Upper lobe of left lung (tissue), 4 donors: Measurements from ENCODE around the gene SEC14L6.

ENCODE experiments used
- CTCF ChIP-seq, 6 experiments: fragments of 450-650 bp in 4 of 6; fragments of 200-600 bp in 2 of 6; sonication (generic) in 2 of 6; IDR thresholded peaks; one replicate each; pipeline ENCODE4 v1.5.1; 2016 to 2019; ENCODE audit warnings: antibody characterized with exemption in 6 of 6
- POLR2A ChIP-seq, 4 donors: fragments of 450-650 bp; IDR thresholded peaks; one replicate each; pipeline ENCODE4 v1.5.1; 2016 to 2017; ENCODE audit warnings: antibody characterized with exemption in 4 of 4, mild to moderate bottlenecking in 2 of 4
- POLR2AphosphoS5 ChIP-seq, 2 donors: sonication (generic); formaldehyde crosslinking; IDR thresholded peaks; one replicate each; pipeline ENCODE4 v1.5.1; 2017; ENCODE audit warnings: antibody characterized with exemption in 2 of 2

- TF ChIP-seq CTCF (IDR thresholded peaks at IDR 0.05) (no peak), POLR2AphosphoS5 (IDR thresholded peaks at IDR 0.05) (no peak), POLR2A (IDR thresholded peaks at IDR 0.05) (no peak)
Measured at GRCh38 chr22:30506507-30506968, 40.0 kb downstream of the SEC14L6 start.
